Left ventricle myocardium superior (tissue), 1 donor: ENCODE measurements around the gene BCR. TPM values are rescaled to one million over a fixed set of nuclear protein-coding genes. Genes with fewer than 3 reads are reported as not detected.

Source experiments
- ATAC-seq: fragments of 200-7000 bp; cut with Tn5 transposase; one replicate; pipeline ENCODE4 v1.9.1; 2020; ENCODE audit warnings: mild to moderate bottlenecking, moderate library complexity
- DNase-seq: peaks from one replicate; pipeline ENCODE4 v3.0.0-alpha.2; 2020
- intact Hi-C: fragments of 100-400 bp; cut with micrococcal nuclease; formaldehyde crosslinking; loops from one replicate; pipeline ENCODE4 v1.11.0; 2022
- total RNA-seq: library from RNA; stranded (reverse); fragmentation: NEBNext Ultra II Directional; extraction: Animal tissue kit (Norgen Biotek cat#: 25700); gene quantifications from one replicate; pipeline ENCODE4 v1.2.1, GENCODE V29; 2021
- donor health status: DM: no; HTN: yes; CAD: no; lungs with severe emphysema.

Gene BCR
- total RNA-seq, 1 donor from 2014 or later = 25.0 TPM

DNA sequence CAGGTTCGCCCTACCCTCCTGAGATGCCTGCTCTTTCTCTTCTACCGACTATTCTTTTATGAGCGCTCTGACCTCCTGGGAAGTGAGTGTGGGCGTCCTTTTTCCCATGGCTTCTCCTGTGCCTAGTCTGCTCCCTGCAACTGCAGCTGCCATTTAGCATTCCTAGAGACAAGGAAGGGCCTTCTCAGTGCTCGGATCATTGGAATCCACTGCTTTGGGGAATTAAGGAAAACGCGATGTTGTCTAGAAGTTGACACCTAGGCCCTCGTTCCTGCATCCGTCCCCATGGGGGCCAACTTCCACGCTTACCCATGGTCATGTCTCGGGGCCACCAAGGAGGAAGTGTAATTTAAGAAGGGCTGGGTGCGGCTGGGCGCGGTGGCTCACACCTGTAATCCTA, 95.4 kb downstream of the BCR start:
- ATAC-seq = no peak
- DNase-seq = no peak
- intact Hi-C loops = no loop called here

DNA sequence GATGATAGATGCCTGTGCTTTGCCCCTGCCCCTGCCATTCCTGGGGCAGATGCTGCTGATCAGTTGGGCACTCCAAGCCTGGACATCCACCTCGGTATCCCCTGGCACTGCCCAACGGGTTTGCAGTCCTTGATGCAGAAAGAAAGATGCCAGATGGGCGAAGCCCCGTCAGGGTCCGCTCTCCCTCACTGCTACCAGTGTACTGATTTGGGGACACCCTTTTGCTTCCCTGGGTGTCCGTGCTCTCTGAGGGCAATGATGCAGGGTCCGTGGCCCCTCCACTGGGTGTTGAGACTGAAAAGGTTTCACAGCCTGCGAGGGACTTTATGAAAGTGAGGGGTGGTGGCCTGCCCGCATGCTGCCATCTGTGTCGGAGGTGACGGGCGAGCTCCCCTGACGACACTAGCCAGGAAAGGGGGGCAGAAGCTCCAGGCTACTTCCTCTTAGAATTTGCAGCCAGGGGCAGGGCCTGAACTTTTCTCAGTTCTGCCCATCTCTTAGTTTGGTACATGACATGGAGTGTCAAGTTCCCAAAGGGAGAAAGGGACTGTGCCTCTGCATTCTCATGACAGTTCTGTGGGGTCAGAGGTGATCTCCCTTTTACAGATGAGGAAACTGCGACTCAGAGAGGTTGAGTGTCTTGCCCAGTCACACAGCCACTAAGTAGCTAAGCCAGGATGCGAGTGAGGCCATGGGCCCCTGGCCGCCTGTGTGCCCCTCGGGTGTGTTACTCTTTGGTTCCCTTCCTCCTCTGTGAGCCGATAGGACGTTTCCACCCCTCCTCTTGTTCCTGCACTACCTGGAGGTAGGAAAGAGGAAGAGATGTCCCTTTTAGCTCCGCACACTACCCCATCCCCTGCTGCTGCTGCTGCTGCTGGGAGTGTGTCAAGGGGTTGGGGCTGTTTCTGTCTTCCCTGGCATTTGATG, 96.6 kb downstream of the BCR start:
- DNase-seq = no peak
- intact Hi-C loops = no loop called here
- ATAC-seq = no peak

GRCh38 chr22:23277583-23278295, 97.4 kb downstream of the BCR start:
- ATAC-seq (no peak), DNase-seq (no peak)
- intact Hi-C loops = no loop called here

DNA sequence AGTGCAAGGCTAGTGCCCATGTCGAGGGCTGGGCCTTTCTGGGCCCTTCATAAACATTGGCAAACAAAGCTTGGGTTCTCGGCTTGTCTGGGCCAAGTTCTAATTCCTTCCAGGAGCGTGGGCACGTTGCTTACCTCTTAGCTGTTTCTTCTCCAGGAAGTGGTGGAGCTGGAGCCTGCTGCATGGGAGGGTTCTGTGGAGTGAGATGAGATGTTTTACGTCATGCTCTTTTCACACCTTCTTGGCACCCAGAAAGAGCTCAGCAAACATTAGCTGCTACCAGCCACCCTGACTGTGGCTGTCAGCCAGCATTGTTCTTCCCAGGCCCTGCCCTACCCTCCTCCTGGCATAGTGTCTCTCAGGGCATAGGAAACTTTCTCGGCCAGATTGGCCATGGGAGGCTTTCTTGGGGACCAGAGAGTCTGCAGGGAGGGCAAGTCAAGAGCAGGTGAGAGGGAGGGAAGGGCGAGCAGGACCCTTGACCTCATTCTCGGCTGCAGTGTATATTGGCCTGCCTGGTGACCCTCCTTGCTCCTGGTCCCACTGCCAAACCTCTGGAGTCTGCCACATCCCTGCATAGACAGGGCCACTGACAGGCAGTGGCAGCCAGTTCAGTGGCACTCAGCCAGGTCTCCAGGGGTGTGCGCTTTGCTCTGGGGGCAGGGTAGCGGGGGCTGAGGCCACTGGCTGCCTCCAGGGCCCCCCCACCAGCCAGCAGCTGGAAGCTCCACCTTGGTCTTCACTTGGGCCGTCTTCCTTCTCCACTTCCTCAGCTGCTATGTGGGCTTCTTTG, 98.8 kb downstream of the BCR start:
- peak; percentile 53 for DNase-seq
- intact Hi-C loops = no loop called here
- peak; percentile 60 for ATAC-seq

- DNase-seq (no peak), ATAC-seq (no peak)
- intact Hi-C loops = loop anchor here (2.0 kb wide), 1 partner anchor 101 kb away; no protein-coding TSS in a partner anchor
Measured at GRCh38 chr22:23279781-23280180, 99.5 kb downstream of the BCR start.

DNA sequence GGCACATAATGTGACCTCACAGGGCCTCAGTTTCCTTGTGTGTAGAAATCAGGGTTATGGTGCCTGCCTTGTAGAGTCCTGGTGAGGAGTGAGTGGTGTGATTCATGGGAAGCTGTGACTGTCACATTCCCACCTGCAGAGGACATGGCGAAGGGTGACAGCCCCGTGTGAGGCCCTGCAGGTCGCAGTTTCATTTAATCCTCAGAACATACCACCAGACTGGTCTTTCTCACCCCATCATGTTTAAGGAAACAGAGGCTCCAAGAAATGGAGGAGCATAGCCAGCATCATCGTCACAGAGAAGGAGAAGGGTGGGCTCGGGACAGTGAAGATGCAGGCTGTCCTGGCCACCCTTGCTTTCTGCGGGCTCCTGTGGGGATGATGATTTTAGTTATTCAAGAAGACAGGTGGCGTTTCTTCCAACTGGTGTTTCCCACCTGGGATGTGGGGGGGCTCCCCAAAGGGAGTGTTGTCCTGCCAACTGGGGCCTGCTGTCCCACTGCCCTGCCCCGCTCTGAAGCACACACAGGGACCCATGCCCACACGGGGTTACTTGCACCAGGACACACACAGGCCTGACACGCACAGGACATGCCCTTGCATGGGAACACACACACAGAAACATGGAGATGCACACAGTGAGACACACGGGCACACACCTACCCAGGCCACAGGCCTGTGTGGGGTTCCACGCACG, 100.2 kb downstream of the BCR start:
- ATAC-seq (no peak), DNase-seq (no peak)
- intact Hi-C loops = loop anchor here (2.0 kb wide), 1 partner anchor 102 kb away; no protein-coding TSS in a partner anchor

GRCh38 chr22:23281053-23281405, 100.7 kb downstream of the BCR start:
- DNase-seq (no peak), ATAC-seq (no peak)
- intact Hi-C loops = loop anchor here (2.0 kb wide), 1 partner anchor 102 kb away; no protein-coding TSS in a partner anchor

DNA sequence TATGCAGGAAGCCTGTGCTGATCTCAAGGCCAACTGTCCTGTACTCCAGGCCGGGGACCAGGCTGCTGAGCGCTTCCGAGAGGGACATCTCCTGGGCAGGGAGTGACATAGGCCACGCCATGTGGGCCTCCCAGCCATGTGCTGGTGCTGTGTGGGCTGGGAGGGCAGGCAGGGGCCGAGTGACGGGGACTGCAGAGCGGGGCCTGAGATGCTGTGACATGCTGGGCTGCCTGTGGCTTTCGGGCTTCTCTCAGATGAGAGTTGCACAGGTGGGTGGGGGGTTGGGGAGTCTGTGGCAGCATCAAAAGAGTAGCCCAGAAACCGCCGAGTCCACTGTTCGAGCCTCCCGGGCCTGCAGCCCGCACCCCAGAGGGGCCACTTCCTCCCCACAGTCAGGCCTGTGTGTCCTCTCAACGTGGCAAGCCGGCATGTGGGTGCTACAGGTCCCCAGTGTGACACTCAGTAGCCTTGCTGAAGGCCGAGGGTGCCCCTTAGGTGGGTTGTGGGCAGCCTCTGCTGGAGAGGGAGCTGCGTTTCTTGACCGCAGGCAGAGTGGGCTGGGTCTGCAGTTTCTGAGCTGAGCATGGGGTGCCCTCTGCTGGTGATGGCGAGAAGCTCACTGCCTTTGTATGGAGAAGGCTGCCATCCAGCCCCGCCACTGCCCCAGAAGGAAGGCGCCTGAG, 101.2 kb downstream of the BCR start:
- peak; percentile 83 for ATAC-seq
- intact Hi-C loops = loop anchor here (2.0 kb wide), 1 partner anchor 103 kb away; no protein-coding TSS in a partner anchor

GRCh38 chr22:23282089-23282501, 101.8 kb downstream of the BCR start:
- DNase-seq = peak; percentile 70
- peak; percentile 75 for ATAC-seq
- intact Hi-C loops = no loop called here

More for the DNA sequence above, 101.2 kb downstream of the BCR start:
- DNase-seq = peak; percentile 90

GRCh38 chr22:23282516-23282915, 102.2 kb downstream of the BCR start:
- intact Hi-C loops = no loop called here
- no peak for DNase-seq
- no peak for ATAC-seq

DNA sequence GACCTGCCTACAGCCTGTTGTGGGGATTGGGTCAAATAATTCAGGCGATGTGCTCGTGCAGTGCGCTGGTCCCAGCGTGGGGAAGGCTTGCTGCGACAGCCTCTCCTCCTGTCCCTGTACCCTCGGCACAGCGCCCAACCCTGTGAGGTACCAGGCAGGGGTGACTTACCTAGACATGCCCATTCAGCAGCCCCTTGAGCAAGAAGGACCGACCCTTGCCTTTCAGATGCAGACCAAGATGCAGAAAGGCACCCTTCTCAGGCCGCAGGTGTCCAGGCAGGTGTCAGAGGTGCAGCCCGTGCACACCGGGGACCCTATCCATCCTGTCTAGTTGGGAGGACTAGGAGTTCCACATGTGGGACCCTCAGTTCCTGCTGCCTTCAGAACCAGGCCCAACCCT, 102.7 kb downstream of the BCR start:
- intact Hi-C loops = no loop called here
- no peak for DNase-seq
- no peak for ATAC-seq

DNA sequence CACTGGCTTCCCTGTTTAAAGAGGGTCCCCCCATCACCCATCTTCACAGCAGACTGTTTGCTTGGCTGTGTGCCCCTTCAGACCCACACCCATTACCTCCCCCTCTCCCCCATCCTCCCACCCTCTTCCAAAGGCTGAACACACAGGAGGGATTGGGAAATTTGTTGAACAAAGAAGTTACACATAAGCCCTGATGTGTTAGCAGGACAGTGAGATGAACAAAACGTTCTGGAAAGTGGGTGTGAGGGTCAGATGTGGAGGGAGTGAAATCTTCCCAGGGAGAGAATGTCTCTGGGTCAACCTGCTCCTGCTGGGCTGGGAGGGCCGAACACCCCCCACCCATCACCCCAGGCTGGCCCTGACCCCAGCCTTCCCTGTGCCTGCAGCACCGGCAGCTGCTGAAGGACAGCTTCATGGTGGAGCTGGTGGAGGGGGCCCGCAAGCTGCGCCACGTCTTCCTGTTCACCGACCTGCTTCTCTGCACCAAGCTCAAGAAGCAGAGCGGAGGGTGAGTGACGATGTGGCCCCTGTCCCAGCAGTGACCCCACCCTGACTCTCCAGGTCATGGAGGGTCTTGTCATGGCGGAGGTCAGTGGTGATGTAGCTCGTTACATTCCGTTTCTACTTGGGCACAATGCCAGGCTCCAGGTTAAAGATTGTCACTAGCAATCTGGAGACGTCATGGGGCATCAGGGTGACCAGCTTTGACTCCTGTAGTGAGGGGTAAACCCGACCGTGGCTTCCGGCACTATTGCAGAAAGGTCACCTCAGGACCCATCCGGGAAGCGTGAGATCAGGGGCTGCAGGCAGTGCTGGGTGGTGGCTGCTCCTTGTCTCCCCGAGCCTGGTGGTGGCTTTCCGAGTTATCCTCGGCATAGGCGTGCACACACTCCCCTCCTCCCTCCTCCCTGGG, 103.5 kb downstream of the BCR start:
- no peak for DNase-seq
- ATAC-seq = peak; percentile 4
- intact Hi-C loops = no loop called here

DNA sequence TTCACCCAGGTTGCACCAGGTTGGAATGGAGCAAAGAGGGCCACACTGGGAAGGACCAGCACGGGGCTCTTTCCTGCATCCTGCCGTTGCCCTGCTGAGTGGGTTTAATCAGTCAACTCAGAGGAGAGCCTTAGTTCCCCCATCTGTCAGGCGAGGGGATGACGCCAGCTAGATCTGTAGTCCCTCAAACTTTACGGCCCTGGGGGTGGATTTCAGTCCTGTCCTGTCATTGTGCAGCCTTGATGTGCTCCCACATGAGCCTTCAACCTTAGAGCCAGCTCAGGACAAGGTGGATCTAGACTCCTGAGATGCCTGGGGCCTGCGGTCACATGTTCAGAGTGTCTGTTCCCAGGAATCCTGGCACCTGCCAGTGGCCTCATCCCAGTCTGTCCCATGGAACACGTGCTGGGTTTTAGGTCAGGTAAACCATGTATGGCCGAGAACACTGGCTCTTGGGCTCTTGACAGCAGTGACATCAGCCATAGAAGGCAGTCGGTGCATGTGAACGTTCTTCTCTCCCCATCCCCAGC, 104.3 kb downstream of the BCR start:
- no peak for DNase-seq
- no peak for ATAC-seq
- intact Hi-C loops = no loop called here

GRCh38 chr22:23285236-23285635, 104.9 kb downstream of the BCR start:
- intact Hi-C loops = no loop called here
- DNase-seq (no peak), ATAC-seq (no peak)

GRCh38 chr22:23285734-23286133, 105.4 kb downstream of the BCR start:
- intact Hi-C loops = no loop called here
- DNase-seq = no peak
- no peak for ATAC-seq

GRCh38 chr22:23286296-23286695, 106.0 kb downstream of the BCR start:
- DNase-seq = no peak
- intact Hi-C loops = no loop called here
- ATAC-seq = no peak
